Right lobe of liver (tissue), 4 donors: ENCODE results near the gene DIRAS2.

Experiments
- CTCF ChIP-seq, 4 donors: fragments of 200-600 bp in 3 of 4; fragments of 450-650 bp in 1 of 4; IDR thresholded peaks; one replicate each; pipeline versions ENCODE4 v1.5.1 to v1.8.0; 2016 to 2022; ENCODE audit warnings: antibody characterized with exemption in 4 of 4, mild to moderate bottlenecking in 2 of 4
- POLR2A ChIP-seq: fragments of 450-650 bp; IDR thresholded peaks from one replicate; pipeline ENCODE4 v1.6.1; 2017; ENCODE audit warnings: antibody characterized with exemption, mild to moderate bottlenecking
- donor health status: DM: no; HTN: no; CAD: no.
- donor health status: DM: no; HTN: no; CAD: no.
- donor health status: DM: no; HTN: yes; CAD: no.

DNA sequence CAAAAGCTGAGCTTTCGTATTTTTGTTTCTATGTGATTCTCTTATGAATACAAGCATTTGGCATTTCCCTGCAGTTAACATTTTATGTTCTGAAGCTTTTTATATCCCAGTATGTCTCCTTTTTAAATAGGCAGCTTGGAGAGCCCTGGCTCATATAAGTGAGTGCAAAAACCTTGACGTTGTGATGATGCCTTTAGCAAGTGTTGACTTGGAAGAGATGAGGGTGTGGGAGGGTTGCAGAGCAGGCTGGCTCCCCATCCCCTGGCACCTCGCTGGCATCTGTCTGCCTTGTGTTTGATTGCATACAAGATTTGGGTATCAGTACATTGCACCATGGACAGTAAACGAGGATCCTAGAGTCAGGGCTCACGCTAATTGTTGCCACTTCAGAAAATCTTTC lies 42.1 kb upstream of the DIRAS2 start:
- TF ChIP-seq CTCF (IDR thresholded peaks at IDR 0.05) (no peak), POLR2A (no peak)
